GM23338 (cell line): Measurements from ENCODE around the gene NRIP3. TPM values are rescaled to one million over a fixed set of nuclear protein-coding genes. Genes with fewer than 3 reads are reported as not detected.

Experiments used
- ATAC-seq: fragments of 200-7000 bp; cut with Tn5 transposase; 3 replicates; pipeline ENCODE4 v1.9.1; 2020
- DNase-seq: peaks from one replicate; pipeline ENCODE4 v3.0.0-alpha.2; 2015; ENCODE audit warnings: low spot score
- H2AFZ ChIP-seq: fragments of 200-600 bp; sonication (generic); 2 replicates; pipeline ENCODE4 v1.8.0; 2016; ENCODE audit warnings: antibody characterized with exemption, mild to moderate bottlenecking, moderate library complexity
- H3F3A ChIP-seq: fragments of 200-600 bp; sonication (generic); replicated peaks from 2 replicates; pipeline ENCODE4 v1.8.0; 2017; ENCODE audit warnings: antibody characterized with exemption, mixed run types, low read depth
- H3K27ac ChIP-seq: fragments of 200-600 bp; sonication (generic); 2 replicates; pipeline ENCODE4 v1.6.1; 2016; ENCODE audit warnings: low read depth
- H3K27me3 ChIP-seq: fragments of 200-600 bp; sonication (generic); 2 replicates; pipeline ENCODE4 v1.8.0; 2016; ENCODE audit warnings: mild to moderate bottlenecking, mixed run types, moderate library complexity; ENCODE audit not compliant: insufficient read depth
- H3K36me3 ChIP-seq: fragments of 200-600 bp; sonication (generic); 2 replicates; pipeline ENCODE4 v1.8.0; 2016; ENCODE audit warnings: mild to moderate bottlenecking; ENCODE audit not compliant: insufficient read depth
- H3K4me1 ChIP-seq: fragments of 200-600 bp; sonication (generic); 2 replicates; pipeline ENCODE4 v1.8.0; 2016; ENCODE audit warnings: mild to moderate bottlenecking, moderate library complexity; ENCODE audit not compliant: insufficient read depth
- H3K4me2 ChIP-seq: fragments of 200-600 bp; sonication (generic); 2 replicates; pipeline ENCODE4 v1.7.1; 2017; ENCODE audit warnings: mixed run types
- H3K4me3 ChIP-seq: fragments of 200-600 bp; sonication (generic); 2 replicates; pipeline ENCODE4 v1.6.1; 2016; ENCODE audit warnings: mixed run types
- H3K79me2 ChIP-seq: fragments of 200-600 bp; sonication (generic); replicated peaks from 2 replicates; pipeline ENCODE4 v1.8.0; 2017; ENCODE audit warnings: mild to moderate bottlenecking; ENCODE audit not compliant: insufficient read depth
- H3K9me2 ChIP-seq: fragments of 200-600 bp; sonication (generic); 2 replicates; pipeline ENCODE4 v1.8.0; 2017; ENCODE audit not compliant: insufficient read depth
- H4K20me1 ChIP-seq: fragments of 200-600 bp; sonication (generic); replicated peaks from 2 replicates; pipeline ENCODE4 v1.8.0; 2017; ENCODE audit warnings: mild to moderate bottlenecking; ENCODE audit not compliant: insufficient read depth
- H3K27ac Mint-ChIP-seq: 2 replicates; pipeline ENCODE4 v1.8.0; 2020; ENCODE audit warnings: inconsistent platforms, mild to moderate bottlenecking, moderate library complexity, mixed read lengths
- H3K27me3 Mint-ChIP-seq: 3 replicates; pipeline ENCODE4 v1.8.0; 2022; ENCODE audit warnings: low read depth, mild to moderate bottlenecking, moderate library complexity, mixed read lengths, inconsistent platforms; ENCODE audit not compliant: insufficient read depth, poor library complexity
- H3K36me3 Mint-ChIP-seq: 3 replicates; pipeline ENCODE4 v1.8.0; 2021; ENCODE audit warnings: low read depth, mild to moderate bottlenecking, inconsistent platforms, moderate library complexity, mixed read lengths
- H3K4me1 Mint-ChIP-seq: 3 replicates; pipeline ENCODE4 v1.8.0; 2020; ENCODE audit warnings: mild to moderate bottlenecking, inconsistent platforms, mixed read lengths
- H3K4me3 Mint-ChIP-seq: 3 replicates; pipeline ENCODE4 v1.8.0; 2021; ENCODE audit warnings: moderate library complexity, mild to moderate bottlenecking, inconsistent platforms, mixed read lengths
- H3K9me3 Mint-ChIP-seq: 3 replicates; pipeline ENCODE4 v1.8.0; 2020; ENCODE audit warnings: moderate library complexity, mild to moderate bottlenecking, inconsistent platforms, mixed read lengths
- CREB1 ChIP-seq: fragments of 250-450 bp; sonication (Bioruptor Pico); IDR thresholded peaks from 2 replicates; pipeline ENCODE4 v1.5.0; 2020; ENCODE audit warnings: low read depth, mild to moderate bottlenecking, moderate library complexity
- EZH2 ChIP-seq: fragments of 200-600 bp; sonication (generic); IDR thresholded peaks from one replicate; pipeline ENCODE4 v1.8.0; 2017; ENCODE audit warnings: antibody characterized with exemption, mild to moderate bottlenecking, low read depth; ENCODE audit not compliant: unreplicated experiment
- EZH2phosphoT487 ChIP-seq: fragments of 200-600 bp; sonication (generic); IDR thresholded peaks from one replicate; pipeline ENCODE4 v1.8.1; 2018; ENCODE audit warnings: antibody characterized with exemption; ENCODE audit not compliant: unreplicated experiment
- JUNB ChIP-seq: IDR thresholded peaks from one replicate; pipeline ENCODE4 v1.6.1; 2016; ENCODE audit warnings: antibody characterized with exemption; ENCODE audit not compliant: unreplicated experiment
- NANOG ChIP-seq: IDR thresholded peaks from 2 replicates; pipeline ENCODE4 v1.6.1; 2016; ENCODE audit warnings: antibody characterized with exemption, borderline replicate concordance
- POLR2AphosphoS5 ChIP-seq: IDR thresholded peaks from 2 replicates; pipeline ENCODE4 v1.6.1; 2016; ENCODE audit warnings: antibody characterized with exemption, low read depth
- STAT1 ChIP-seq: IDR thresholded peaks from one replicate; pipeline ENCODE4 v1.6.1; 2016; ENCODE audit warnings: antibody characterized with exemption; ENCODE audit not compliant: unreplicated experiment
- ZNF114 ChIP-seq: fragments of 250-450 bp; sonication (Bioruptor Pico); IDR thresholded peaks from 2 replicates; pipeline ENCODE4 v1.5.0; 2020; ENCODE audit warnings: mild to moderate bottlenecking, moderate library complexity
- ZNF331 ChIP-seq: fragments of 250-450 bp; sonication (Bioruptor Pico); IDR thresholded peaks from 2 replicates; pipeline ENCODE4 v1.5.0; 2020; ENCODE audit warnings: low read depth, mild to moderate bottlenecking, moderate library complexity
- polyA plus RNA-seq: library from polyadenylated mRNA; unstranded; fragments of >200 nt; fragmentation: Nextera tagmentation; extraction: Ambion mirVana; gene quantifications from 2 replicates; pipeline ENCODE4 v1.2.1, GENCODE V29; 2016
- total RNA-seq: library from RNA; depleted of rRNA; stranded (reverse); fragments of >200 nt; shearing (Covaris generic); gene quantifications from 2 replicates; pipeline ENCODE4 v1.2.3, GENCODE V29; 2014
- TF ChIP-seq, protein P1 (sequence below), 2 experiments: fragments of 200-600 bp in 1 of 2; sonication (generic) in 1 of 2; conservative IDR thresholded peaks; 2 replicates each; pipeline versions ENCODE4 v1.5.1 to v1.6.1; 2016 to 2017; ENCODE audit warnings: antibody characterized with exemption in 2 of 2, low read depth in 2 of 2, mild to moderate bottlenecking in 2 of 2, moderate library complexity in 1 of 2
- TF ChIP-seq, protein P2 (sequence below): IDR thresholded peaks from 2 replicates; pipeline ENCODE4 v1.6.1; 2016; ENCODE audit warnings: antibody characterized with exemption
- TF ChIP-seq, protein P3 (sequence below): IDR thresholded peaks from one replicate; pipeline ENCODE4 v1.6.1; 2018; ENCODE audit warnings: antibody characterized with exemption; ENCODE audit not compliant: unreplicated experiment
- TF ChIP-seq, protein P4 (sequence below): fragments of 250-450 bp; sonication (Bioruptor Pico); IDR thresholded peaks from 2 replicates; pipeline ENCODE4 v1.5.0; 2020; ENCODE audit warnings: mild to moderate bottlenecking, moderate library complexity

Gene NRIP3
- total and polyA plus RNA-seq, 2 experiments from 2014 or later = 3.0 to 7.9 TPM

DNA sequence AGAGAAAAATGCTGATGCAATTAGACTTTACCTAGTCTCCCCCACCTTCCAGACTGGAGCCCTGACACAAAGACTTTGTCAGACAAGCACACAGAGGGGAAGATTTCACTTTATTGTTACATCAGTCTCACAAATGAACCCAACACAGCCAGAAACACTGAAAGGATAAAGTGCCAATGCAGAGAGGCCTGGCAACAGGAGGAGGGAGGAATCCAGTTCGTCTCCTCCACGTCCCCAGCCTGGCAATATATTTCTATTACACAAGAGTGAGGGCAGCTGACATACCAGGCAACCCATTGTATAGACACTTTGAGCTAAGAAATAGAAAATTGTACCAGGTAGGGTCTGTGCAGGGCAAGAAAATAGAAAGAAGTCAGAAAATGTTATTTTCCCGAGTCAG lies 23.3 kb downstream of the NRIP3 start:
- ATAC-seq = no peak
- no peak for TF ChIP-seq CREB1 (CRISPR knock-in tag)
- TF ChIP-seq, protein P1, sequence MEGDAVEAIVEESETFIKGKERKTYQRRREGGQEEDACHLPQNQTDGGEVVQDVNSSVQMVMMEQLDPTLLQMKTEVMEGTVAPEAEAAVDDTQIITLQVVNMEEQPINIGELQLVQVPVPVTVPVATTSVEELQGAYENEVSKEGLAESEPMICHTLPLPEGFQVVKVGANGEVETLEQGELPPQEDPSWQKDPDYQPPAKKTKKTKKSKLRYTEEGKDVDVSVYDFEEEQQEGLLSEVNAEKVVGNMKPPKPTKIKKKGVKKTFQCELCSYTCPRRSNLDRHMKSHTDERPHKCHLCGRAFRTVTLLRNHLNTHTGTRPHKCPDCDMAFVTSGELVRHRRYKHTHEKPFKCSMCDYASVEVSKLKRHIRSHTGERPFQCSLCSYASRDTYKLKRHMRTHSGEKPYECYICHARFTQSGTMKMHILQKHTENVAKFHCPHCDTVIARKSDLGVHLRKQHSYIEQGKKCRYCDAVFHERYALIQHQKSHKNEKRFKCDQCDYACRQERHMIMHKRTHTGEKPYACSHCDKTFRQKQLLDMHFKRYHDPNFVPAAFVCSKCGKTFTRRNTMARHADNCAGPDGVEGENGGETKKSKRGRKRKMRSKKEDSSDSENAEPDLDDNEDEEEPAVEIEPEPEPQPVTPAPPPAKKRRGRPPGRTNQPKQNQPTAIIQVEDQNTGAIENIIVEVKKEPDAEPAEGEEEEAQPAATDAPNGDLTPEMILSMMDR (conservative IDR thresholded peaks at IDR 0.05; ENCODE audit: low read depth in 2 of 2) = no peak
- no peak for TF ChIP-seq EZH2phosphoT487
- TF ChIP-seq JUNB = no peak
- TF ChIP-seq STAT1 = no peak
- TF ChIP-seq, protein P2, sequence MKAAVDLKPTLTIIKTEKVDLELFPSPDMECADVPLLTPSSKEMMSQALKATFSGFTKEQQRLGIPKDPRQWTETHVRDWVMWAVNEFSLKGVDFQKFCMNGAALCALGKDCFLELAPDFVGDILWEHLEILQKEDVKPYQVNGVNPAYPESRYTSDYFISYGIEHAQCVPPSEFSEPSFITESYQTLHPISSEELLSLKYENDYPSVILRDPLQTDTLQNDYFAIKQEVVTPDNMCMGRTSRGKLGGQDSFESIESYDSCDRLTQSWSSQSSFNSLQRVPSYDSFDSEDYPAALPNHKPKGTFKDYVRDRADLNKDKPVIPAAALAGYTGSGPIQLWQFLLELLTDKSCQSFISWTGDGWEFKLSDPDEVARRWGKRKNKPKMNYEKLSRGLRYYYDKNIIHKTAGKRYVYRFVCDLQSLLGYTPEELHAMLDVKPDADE = no peak
- TF ChIP-seq, protein P3, sequence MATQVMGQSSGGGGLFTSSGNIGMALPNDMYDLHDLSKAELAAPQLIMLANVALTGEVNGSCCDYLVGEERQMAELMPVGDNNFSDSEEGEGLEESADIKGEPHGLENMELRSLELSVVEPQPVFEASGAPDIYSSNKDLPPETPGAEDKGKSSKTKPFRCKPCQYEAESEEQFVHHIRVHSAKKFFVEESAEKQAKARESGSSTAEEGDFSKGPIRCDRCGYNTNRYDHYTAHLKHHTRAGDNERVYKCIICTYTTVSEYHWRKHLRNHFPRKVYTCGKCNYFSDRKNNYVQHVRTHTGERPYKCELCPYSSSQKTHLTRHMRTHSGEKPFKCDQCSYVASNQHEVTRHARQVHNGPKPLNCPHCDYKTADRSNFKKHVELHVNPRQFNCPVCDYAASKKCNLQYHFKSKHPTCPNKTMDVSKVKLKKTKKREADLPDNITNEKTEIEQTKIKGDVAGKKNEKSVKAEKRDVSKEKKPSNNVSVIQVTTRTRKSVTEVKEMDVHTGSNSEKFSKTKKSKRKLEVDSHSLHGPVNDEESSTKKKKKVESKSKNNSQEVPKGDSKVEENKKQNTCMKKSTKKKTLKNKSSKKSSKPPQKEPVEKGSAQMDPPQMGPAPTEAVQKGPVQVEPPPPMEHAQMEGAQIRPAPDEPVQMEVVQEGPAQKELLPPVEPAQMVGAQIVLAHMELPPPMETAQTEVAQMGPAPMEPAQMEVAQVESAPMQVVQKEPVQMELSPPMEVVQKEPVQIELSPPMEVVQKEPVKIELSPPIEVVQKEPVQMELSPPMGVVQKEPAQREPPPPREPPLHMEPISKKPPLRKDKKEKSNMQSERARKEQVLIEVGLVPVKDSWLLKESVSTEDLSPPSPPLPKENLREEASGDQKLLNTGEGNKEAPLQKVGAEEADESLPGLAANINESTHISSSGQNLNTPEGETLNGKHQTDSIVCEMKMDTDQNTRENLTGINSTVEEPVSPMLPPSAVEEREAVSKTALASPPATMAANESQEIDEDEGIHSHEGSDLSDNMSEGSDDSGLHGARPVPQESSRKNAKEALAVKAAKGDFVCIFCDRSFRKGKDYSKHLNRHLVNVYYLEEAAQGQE = no peak
- TF ChIP-seq NANOG = no peak
- TF ChIP-seq ZNF114 (CRISPR knock-in tag) = no peak
- TF ChIP-seq, protein P4, sequence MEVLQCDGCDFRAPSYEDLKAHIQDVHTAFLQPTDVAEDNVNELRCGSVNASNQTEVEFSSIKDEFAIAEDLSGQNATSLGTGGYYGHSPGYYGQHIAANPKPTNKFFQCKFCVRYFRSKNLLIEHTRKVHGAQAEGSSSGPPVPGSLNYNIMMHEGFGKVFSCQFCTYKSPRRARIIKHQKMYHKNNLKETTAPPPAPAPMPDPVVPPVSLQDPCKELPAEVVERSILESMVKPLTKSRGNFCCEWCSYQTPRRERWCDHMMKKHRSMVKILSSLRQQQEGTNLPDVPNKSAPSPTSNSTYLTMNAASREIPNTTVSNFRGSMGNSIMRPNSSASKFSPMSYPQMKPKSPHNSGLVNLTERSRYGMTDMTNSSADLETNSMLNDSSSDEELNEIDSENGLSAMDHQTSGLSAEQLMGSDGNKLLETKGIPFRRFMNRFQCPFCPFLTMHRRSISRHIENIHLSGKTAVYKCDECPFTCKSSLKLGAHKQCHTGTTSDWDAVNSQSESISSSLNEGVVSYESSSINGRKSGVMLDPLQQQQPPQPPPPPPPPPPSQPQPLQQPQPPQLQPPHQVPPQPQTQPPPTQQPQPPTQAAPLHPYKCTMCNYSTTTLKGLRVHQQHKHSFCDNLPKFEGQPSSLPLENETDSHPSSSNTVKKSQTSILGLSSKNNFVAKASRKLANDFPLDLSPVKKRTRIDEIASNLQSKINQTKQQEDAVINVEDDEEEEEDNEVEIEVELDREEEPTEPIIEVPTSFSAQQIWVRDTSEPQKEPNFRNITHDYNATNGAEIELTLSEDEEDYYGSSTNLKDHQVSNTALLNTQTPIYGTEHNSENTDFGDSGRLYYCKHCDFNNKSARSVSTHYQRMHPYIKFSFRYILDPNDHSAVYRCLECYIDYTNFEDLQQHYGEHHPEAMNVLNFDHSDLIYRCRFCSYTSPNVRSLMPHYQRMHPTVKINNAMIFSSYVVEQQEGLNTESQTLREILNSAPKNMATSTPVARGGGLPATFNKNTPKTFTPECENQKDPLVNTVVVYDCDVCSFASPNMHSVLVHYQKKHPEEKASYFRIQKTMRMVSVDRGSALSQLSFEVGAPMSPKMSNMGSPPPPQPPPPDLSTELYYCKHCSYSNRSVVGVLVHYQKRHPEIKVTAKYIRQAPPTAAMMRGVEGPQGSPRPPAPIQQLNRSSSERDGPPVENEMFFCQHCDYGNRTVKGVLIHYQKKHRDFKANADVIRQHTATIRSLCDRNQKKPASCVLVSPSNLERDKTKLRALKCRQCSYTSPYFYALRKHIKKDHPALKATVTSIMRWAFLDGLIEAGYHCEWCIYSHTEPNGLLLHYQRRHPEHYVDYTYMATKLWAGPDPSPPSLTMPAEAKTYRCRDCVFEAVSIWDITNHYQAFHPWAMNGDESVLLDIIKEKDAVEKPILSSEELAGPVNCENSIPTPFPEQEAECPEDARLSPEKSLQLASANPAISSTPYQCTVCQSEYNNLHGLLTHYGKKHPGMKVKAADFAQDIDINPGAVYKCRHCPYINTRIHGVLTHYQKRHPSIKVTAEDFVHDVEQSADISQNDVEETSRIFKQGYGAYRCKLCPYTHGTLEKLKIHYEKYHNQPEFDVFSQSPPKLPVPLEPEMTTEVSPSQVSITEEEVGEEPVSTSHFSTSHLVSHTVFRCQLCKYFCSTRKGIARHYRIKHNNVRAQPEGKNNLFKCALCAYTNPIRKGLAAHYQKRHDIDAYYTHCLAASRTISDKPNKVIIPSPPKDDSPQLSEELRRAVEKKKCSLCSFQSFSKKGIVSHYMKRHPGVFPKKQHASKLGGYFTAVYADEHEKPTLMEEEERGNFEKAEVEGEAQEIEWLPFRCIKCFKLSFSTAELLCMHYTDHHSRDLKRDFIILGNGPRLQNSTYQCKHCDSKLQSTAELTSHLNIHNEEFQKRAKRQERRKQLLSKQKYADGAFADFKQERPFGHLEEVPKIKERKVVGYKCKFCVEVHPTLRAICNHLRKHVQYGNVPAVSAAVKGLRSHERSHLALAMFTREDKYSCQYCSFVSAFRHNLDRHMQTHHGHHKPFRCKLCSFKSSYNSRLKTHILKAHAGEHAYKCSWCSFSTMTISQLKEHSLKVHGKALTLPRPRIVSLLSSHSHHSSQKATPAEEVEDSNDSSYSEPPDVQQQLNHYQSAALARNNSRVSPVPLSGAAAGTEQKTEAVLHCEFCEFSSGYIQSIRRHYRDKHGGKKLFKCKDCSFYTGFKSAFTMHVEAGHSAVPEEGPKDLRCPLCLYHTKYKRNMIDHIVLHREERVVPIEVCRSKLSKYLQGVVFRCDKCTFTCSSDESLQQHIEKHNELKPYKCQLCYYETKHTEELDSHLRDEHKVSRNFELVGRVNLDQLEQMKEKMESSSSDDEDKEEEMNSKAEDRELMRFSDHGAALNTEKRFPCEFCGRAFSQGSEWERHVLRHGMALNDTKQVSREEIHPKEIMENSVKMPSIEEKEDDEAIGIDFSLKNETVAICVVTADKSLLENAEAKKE (CRISPR knock-in tag) = no peak
- TF ChIP-seq POLR2AphosphoS5 = no peak
- no peak for TF ChIP-seq ZNF331
- no peak for TF ChIP-seq EZH2
- H3K27ac ChIP-seq = no peak overlapping the region
- H3K4me3 ChIP-seq = no peak overlapping the region
- DNase-seq = no peak
- H3K4me2 ChIP-seq = no peak overlapping the region
- Mint-ChIP-seq H3K27ac (no peak overlapping the region), H3K4me3 (no peak overlapping the region), H3K27me3 (no peaks in the 10 kb centered on the region), H3K4me1 (no peaks in the 10 kb centered on the region), H3K9me3 (peaks cover 10% of the 10 kb centered on the region), H3K36me3 (peaks cover 9% of the 10 kb centered on the region; the same call in 2 of the 3 replicates)
- no peaks in the 10 kb centered on the region for H3K79me2 ChIP-seq
- H3K27me3 ChIP-seq = no peaks in the 10 kb centered on the region
- H3K4me1 ChIP-seq = no peaks in the 10 kb centered on the region
- H2AFZ ChIP-seq = no peak overlapping the region
- H3F3A ChIP-seq = no peaks in the 10 kb centered on the region
- no peaks in the 10 kb centered on the region for H4K20me1 ChIP-seq
- no peaks in the 10 kb centered on the region for H3K36me3 ChIP-seq
- H3K9me2 ChIP-seq = no peaks in the 10 kb centered on the region
